ENCODE measurements around the gene KY. TPM values are rescaled to one million over a fixed set of nuclear protein-coding genes. Genes with fewer than 3 reads are reported as not detected.

The KY gene
- total and polyA plus RNA-seq, 2 of the 8 experiments (the other 6 are each of a cell fraction or from before 2014, with no cell fraction given): not detected

GRCh38 chr3:134699721-134700120, 48.9 kb upstream of the KY start:
- no peak overlapping the region for H4K5ac ChIP-seq (ENCODE audit: insufficient read length, low read depth, low read length)
- no peak overlapping the region for H2BK5ac ChIP-seq (ENCODE audit: low read depth, low read length)
- H3K14ac ChIP-seq (ENCODE audit: insufficient read length): no peak overlapping the region
- ChIA-PET POLR2A (ENCODE audit: partially characterized antibody) (no interaction called here), CTCF (ENCODE audit: partially characterized antibody) (interaction anchor here (0.6 to 0.9 kb wide), 2 partner anchors 47 to 58 kb away, joined by 3 read pairs; no protein-coding TSS in a partner anchor)
- H3K4ac ChIP-seq (replicated peaks; ENCODE audit: insufficient read length, low read depth, low read length): no peak overlapping the region
- WGBS, 2 experiments (ENCODE audit: extremely low coverage in 1 of 2, insufficient coverage in 1 of 2, insufficient read length in 1 of 2, insufficient replicate concordance in 2 of 2, low coverage in 1 of 2, low lambda C conversion rate in 2 of 2, missing lambda C conversion rate in 1 of 2): 79% methylated on average over 3 of the region's 3 CpGs; no CpG with 5 or more reads in 1 of the 2 experiments
- H2AFZ ChIP-seq (ENCODE audit: low read length): no peak overlapping the region
- H3K79me2 ChIP-seq (ENCODE audit: control insufficient read depth in 1 of 2, insufficient read depth in 2 of 2, low read length in 2 of 2): no peaks in the 10 kb centered on the region
- no peak overlapping the region for H2AK5ac ChIP-seq (ENCODE audit: low read depth, low read length)
- H3K23me2 ChIP-seq (ENCODE audit: low read depth, low read length): no peaks in the 10 kb centered on the region
- FAIRE-seq (no peak), DNase-seq (ENCODE audit: low read depth in 1 of 2, low spot score in 2 of 2) (peak in 1 of 2 experiments; percentile 29)
- no peak overlapping the region for H4K91ac ChIP-seq (replicated peaks; ENCODE audit: insufficient read length, low read length)
- H3K4me2 ChIP-seq (ENCODE audit: insufficient read depth in 1 of 2, low read depth in 2 of 2, low read length in 2 of 2): no peak overlapping the region
- H4K20me1 ChIP-seq (replicated peaks in 1 of 2; ENCODE audit: control insufficient read depth in 1 of 2, insufficient read depth in 2 of 2, low read length in 2 of 2): peaks cover 0 to 2% of the 10 kb centered on the region in 2 experiments
- no peak overlapping the region for H2BK120ac ChIP-seq (replicated peaks; ENCODE audit: low read depth, low read length)
- H3K27ac ChIP-seq (ENCODE audit: low read depth, low read length): no peak overlapping the region
- H3K9ac ChIP-seq (replicated peaks in 1 of 4; ENCODE audit: extremely low read depth in 1 of 4, low read depth in 3 of 4, low read length in 3 of 4): no peak overlapping the region
- no peak overlapping the region for H3K23ac ChIP-seq (ENCODE audit: insufficient read length)
- H3K18ac ChIP-seq (ENCODE audit: extremely low read depth, low read length): no peak overlapping the region
- H2BK12ac ChIP-seq (ENCODE audit: low read depth, low read length): no peak overlapping the region
- H3K27me3 ChIP-seq (replicated peaks in 1 of 4; ENCODE audit: control insufficient read depth in 3 of 4, extremely low read depth in 1 of 4, insufficient read depth in 3 of 4, low read length in 3 of 4): peaks cover 16 to 38% (median 29%) of the 10 kb centered on the region in 4 experiments; a peak in 6 of 7 replicates
- H3K36me3 ChIP-seq (ENCODE audit: control insufficient read depth in 2 of 4, insufficient read depth in 4 of 4, low read length in 3 of 4): no peaks in the 10 kb centered on the region
- peaks cover 0 to 1% (median 0%) of the 10 kb centered on the region in 4 experiments; a peak in 1 of 7 replicates for H3K4me1 ChIP-seq (replicated peaks in 1 of 4; ENCODE audit: control insufficient read depth in 3 of 4, insufficient read depth in 4 of 4, low read length in 3 of 4)
- no peaks in the 10 kb centered on the region for H3K79me1 ChIP-seq (ENCODE audit: low read depth, low read length)
- H3K4me3 ChIP-seq (ENCODE audit: extremely low read depth in 1 of 4, insufficient read depth in 2 of 4, low read depth in 3 of 4, low read length in 4 of 4): no peak overlapping the region
- no peak overlapping the region for H4K8ac ChIP-seq (ENCODE audit: extremely low read depth, insufficient read depth, low read length)
- no peaks in the 10 kb centered on the region for H3K9me3 ChIP-seq (ENCODE audit: insufficient read depth in 2 of 2, low read depth in 1 of 2, low read length in 1 of 2)
- H2BK20ac ChIP-seq (ENCODE audit: low read length): no peak overlapping the region
- no peak overlapping the region for H3K56ac ChIP-seq (replicated peaks; ENCODE audit: insufficient read length, low read depth, low read length)
- no peak overlapping the region for H2BK15ac ChIP-seq (ENCODE audit: low read length)
- no peak for TF ChIP-seq TCF12 (IDR thresholded peaks at IDR 0.05; ENCODE audit: low read depth, low read length)
- no peak for TF ChIP-seq BCL11A (IDR thresholded peaks at IDR 0.05; ENCODE audit: low read depth in 2 of 2, low read length in 2 of 2)
- no peak for TF ChIP-seq TBP (IDR thresholded peaks at IDR 0.05; ENCODE audit: low read depth, low read length)
- no peak for TF ChIP-seq SIRT6 (IDR thresholded peaks at IDR 0.05; ENCODE audit: low read length)
- TF ChIP-seq E2F6 (IDR thresholded peaks at IDR 0.05): no peak
- TF ChIP-seq ZNF274 (IDR thresholded peaks at IDR 0.05; ENCODE audit: borderline replicate concordance, extremely low read depth, low read length): no peak
- no peak for TF ChIP-seq USF2 (IDR thresholded peaks at IDR 0.05; ENCODE audit: low read length)
- TF ChIP-seq CEBPB (IDR thresholded peaks at IDR 0.05; ENCODE audit: low read depth, low read length): no peak
- TF ChIP-seq SIX5 (IDR thresholded peaks at IDR 0.05; ENCODE audit: low read depth, low read length): no peak
- no peak for TF ChIP-seq TAF7 (optimal IDR thresholded peaks at IDR 0.05; ENCODE audit: borderline replicate concordance, low read depth, low read length)
- TF ChIP-seq EP300 (IDR thresholded peaks at IDR 0.05; ENCODE audit: borderline replicate concordance in 1 of 2, low read depth in 2 of 2, low read length in 2 of 2): no peak
- TF ChIP-seq RNF2 (IDR thresholded peaks at IDR 0.05; ENCODE audit: borderline replicate concordance, low read depth, low read length, missing control alignments, poor library complexity, severe bottlenecking): no peak

Data from H1 (cell line).